Kidney (tissue), 14 donors: ENCODE data around the gene SOCS1. TPM values are rescaled to one million over a fixed set of nuclear protein-coding genes. Genes with fewer than 3 reads are reported as not detected.

Experiments used
- DNase-seq, 5 donors: peaks; one replicate each; pipeline ENCODE4 v3.0.0-alpha.2; 2013 to 2020
- FAIRE-seq: peaks from 2 replicates; lab custom pipeline; 2012; peaks lifted over from hg19 to GRCh38; lab: Jason Lieb, UNC
- H3K27ac ChIP-seq, 2 donors: one replicate each; pipeline ENCODE4 v1.7.0; 2013; ENCODE audit warnings: low read depth in 2 of 2, low read length in 2 of 2, inconsistent platforms in 1 of 2
- H3K27me3 ChIP-seq: one replicate; pipeline ENCODE4 v1.7.1; 2013; ENCODE audit warnings: low read length, inconsistent platforms; ENCODE audit not compliant: control insufficient read depth, insufficient read depth
- H3K36me3 ChIP-seq, 3 donors: one replicate each; pipeline versions ENCODE4 v1.7.0 to v1.7.1; 2013; ENCODE audit warnings: low read length in 3 of 3, control low read depth in 1 of 3, inconsistent platforms in 1 of 3; ENCODE audit not compliant: insufficient read depth in 3 of 3, control insufficient read depth in 2 of 3
- H3K4me1 ChIP-seq, 3 donors: one replicate each; pipeline versions ENCODE4 v1.7.0 to v1.7.1; 2013; ENCODE audit warnings: low read length in 3 of 3, inconsistent platforms in 1 of 3, low read depth in 1 of 3; ENCODE audit not compliant: control insufficient read depth in 2 of 3, insufficient read depth in 2 of 3
- H3K4me3 ChIP-seq, 3 donors: one replicate each; pipeline versions ENCODE4 v1.7.0 to v1.8.1; 2013; ENCODE audit warnings: low read length in 3 of 3, control low read depth in 1 of 3, inconsistent platforms in 1 of 3
- H3K9ac ChIP-seq, 3 donors: one replicate each; pipeline versions ENCODE4 v1.7.0 to v1.7.1; 2013; ENCODE audit warnings: low read length in 3 of 3, control low read depth in 1 of 3, inconsistent platforms in 1 of 3
- H3K9me3 ChIP-seq, 3 donors: one replicate each; pipeline versions ENCODE4 v1.7.0 to v1.7.1; 2013; ENCODE audit warnings: low read length in 3 of 3, control low read depth in 1 of 3, inconsistent platforms in 1 of 3; ENCODE audit not compliant: control insufficient read depth in 2 of 3, insufficient read depth in 1 of 3
- CTCF ChIP-seq: IDR thresholded peaks from 3 replicates; pipeline ENCODE4 v1.5.1; 2012; ENCODE audit warnings: mild to moderate bottlenecking, moderate library complexity, borderline replicate concordance; ENCODE audit not compliant: insufficient read depth; ENCODE audit errors: extremely low read depth
- intact Hi-C: fragments of 100-400 bp; cut with DNase I; formaldehyde crosslinking; loops from one replicate; pipeline ENCODE4 v1.11.1; 2022
- polyA plus RNA-seq: library from polyadenylated mRNA; stranded (reverse); fragments of 350-450 nt; fragmentation: Illumina TruSeq; extraction: RNeasy Lipid Tissue Mini Kit (QIAGEN cat#74804); gene quantifications from one replicate; pipeline ENCODE4 v1.2.3, GENCODE V29; 2014; ENCODE audit warnings: low read depth, low replicate concordance; ENCODE audit not compliant: insufficient read depth
- total RNA-seq: library from RNA; stranded (reverse); fragmentation: NEBNext Ultra II Directional; extraction: Animal tissue kit (Norgen Biotek cat#: 25700); gene quantifications from one replicate; pipeline ENCODE4 v1.2.1, GENCODE V29; 2021
- donor health status: control.
- donor health status: control.
- donor health status: control.
- donor health status: control.
- donor health status: control.
- donor health status: DM: yes; HTN: yes; CAD: no.
- donor health status: Normal renal cell carcinoma (clear cell type).

The SOCS1 gene
- total and polyA plus RNA-seq, 2 donors from 2014 or later, result 10.4 to 21.8 TPM

DNA sequence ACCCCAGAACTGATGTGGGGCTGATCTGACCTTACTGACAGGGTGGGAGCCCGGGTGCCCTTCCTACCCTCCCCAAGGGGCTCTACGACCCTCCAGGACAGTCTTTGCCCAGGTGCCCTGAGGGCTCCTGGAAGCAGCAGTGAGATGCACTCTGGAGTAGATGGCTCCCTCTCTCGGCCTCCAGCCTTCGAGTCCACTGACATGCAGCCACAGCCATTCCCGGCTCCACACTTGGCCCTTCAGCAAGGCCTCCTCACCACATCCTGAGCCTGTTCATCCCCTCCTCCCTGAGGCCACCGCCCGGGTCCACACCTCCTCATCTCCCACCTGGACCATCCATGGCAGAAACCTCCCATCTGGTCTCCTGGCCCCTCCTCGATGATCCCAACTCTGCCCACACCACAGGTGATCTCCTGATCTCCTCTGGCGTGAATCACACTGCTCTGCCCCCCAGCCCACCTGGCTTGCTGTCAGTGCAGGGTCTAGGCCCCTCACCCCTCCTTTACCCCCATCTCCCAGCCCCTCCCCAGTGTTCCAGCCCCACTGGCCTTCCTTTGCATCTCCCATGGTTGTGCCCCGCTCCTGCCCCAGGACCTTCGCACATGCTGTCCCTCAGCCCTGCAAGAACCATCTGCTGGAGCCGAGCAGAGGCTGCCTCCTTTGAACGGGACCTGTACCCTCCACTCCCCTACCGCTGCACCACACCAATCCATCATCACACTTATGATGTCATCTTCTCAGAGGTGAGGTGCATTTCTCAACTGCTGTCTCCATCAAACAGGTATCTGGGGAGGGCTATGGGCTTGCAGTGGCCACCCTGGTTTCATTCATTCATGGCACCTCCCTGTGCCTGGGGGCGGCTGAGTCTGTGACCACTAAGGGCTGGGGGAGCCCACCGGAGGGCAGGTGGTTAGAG, 44.7 kb downstream of the SOCS1 start:
- Histone ChIP-seq H3K27me3 (no peaks in the 10 kb centered on the region), H3K4me3 (no peak overlapping the region), H3K4me1 (no peaks in the 10 kb centered on the region), H3K36me3 (no peaks in the 10 kb centered on the region), H3K9ac (no peak overlapping the region), H3K9me3 (peaks cover 0 to 12% (median 0%) of the 10 kb centered on the region in 3 donors), H3K27ac (no peak overlapping the region)
- no peak for TF ChIP-seq CTCF
- FAIRE-seq (no peak), DNase-seq (no peak)
- intact Hi-C loops, result no loop called here

DNA sequence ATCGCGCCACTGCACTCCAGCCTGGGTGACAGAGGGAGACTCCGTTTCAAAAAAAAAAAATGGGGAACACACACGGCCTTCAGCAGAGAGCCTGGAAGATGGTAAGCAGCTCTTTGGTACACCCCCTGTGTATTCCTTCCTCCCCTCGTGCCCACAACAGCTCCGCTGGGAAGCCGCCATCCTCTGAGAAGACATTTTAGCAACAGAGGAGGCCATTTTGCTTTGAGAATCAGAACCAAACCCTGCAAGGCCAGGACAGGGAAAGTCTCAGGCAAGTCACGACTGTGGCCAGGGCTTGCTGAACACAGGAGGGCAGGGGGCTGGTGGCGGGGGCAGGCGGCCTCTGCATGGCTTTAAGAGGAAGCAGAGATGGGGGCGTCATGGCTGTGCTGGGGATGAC, 45.7 kb downstream of the SOCS1 start:
- Histone ChIP-seq H3K4me3 (no peak overlapping the region), H3K9ac (no peak overlapping the region), H3K36me3 (no peaks in the 10 kb centered on the region), H3K27ac (no peak overlapping the region), H3K9me3 (peaks cover 0 to 5% (median 0%) of the 10 kb centered on the region in 3 donors), H3K27me3 (no peaks in the 10 kb centered on the region), H3K4me1 (peaks cover 0 to 3% (median 0%) of the 10 kb centered on the region in 3 donors)
- FAIRE-seq (no peak), DNase-seq (no peak)
- intact Hi-C loops, result no loop called here
- no peak for TF ChIP-seq CTCF

DNA sequence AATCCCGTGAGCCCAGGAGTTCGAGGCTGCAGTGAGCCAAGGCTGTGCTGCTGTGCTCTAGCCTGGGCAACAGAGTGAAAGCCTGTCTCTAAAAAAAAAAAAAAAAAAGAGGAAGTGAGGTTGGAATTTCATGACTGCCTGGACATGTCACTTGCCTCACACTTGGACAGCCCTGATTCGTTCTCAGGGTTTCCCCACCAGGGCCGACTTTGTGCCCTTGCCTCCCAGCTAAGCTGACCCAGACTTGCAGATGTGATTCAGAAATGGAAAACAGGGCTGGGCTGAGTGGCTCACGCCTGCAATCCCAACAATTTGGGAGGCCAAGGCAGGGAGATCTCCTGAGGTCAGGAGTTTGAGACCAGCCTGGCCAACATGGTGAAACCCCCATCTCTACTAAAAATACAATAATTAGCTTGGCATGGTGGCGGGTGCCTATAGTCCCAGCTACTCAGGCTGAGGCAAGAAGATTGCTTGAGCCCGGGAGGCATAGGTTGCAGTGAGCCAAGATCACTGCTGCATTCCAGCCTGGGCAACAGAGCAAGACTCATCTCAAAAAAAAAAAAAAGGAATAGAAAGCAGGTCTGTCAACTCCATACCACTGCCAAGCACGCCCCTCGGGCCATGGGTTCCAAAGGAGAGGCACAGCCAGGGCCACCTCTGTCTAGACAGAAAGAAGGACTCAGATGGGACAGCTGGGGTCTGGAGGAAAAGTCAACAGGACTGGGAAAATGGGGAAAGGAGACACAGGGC, 46.9 kb downstream of the SOCS1 start:
- no peak overlapping the region for H3K4me3 ChIP-seq
- H3K27me3 ChIP-seq, result no peaks in the 10 kb centered on the region
- FAIRE-seq (no peak), DNase-seq (no peak)
- no peak overlapping the region for H3K27ac ChIP-seq
- no peak for TF ChIP-seq CTCF
- intact Hi-C loops, result no loop called here
- peaks cover 0 to 5% (median 0%) of the 10 kb centered on the region in 3 donors for H3K9me3 ChIP-seq
- no peak overlapping the region for H3K9ac ChIP-seq
- H3K4me1 ChIP-seq, result peaks cover 0 to 3% (median 0%) of the 10 kb centered on the region in 3 donors
- H3K36me3 ChIP-seq, result no peaks in the 10 kb centered on the region
